ENCODE results near the gene H6PD.

Gene H6PD

GRCh38 chr1:9201401-9202239, 33.0 kb upstream of the H6PD start:
- TF ChIP-seq CTCF (IDR thresholded peaks at IDR 0.05), result no peak

DNA sequence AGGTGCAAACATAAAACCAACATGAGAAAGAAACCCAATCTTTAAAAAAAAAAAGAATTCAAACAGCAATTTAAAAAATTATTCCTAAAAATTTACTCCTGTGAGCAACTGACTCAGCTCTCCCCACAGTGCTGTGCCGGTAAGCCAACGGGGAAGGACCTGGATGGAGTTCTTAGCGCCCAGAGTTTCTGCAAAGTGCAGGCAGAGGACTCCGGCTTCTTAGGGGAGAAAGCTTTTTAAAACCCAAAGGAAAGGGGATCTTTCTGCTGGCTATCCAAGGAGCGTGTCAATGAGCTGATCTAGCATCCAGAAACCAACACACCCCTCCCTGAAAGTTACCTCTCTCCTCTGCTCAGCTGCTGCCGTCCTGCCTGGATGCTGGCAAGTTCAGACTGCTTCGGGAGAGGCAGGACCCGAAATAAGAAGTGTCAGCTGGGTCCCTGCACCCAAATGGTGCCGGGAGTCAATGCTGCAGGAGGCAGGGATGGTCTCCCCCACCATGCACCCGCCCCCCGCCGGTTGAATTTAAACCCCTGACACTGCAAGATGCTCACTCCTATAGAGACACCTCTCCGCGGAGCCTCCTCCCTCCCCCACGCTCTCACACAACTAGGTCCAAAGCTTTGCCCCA, 32.2 kb upstream of the H6PD start:
- no peak for TF ChIP-seq CTCF (IDR thresholded peaks at IDR 0.05)

GRCh38 chr1:9203511-9203982, 31.0 kb upstream of the H6PD start:
- TF ChIP-seq CTCF (IDR thresholded peaks at IDR 0.05), result no peak

GRCh38 chr1:9204156-9204720, 30.3 kb upstream of the H6PD start:
- no peak for TF ChIP-seq CTCF (IDR thresholded peaks at IDR 0.05)

GRCh38 chr1:9207086-9207485, 27.5 kb upstream of the H6PD start:
- no peak for TF ChIP-seq CTCF (IDR thresholded peaks at IDR 0.05)

GRCh38 chr1:9207715-9208114, 26.9 kb upstream of the H6PD start:
- no peak for TF ChIP-seq CTCF (IDR thresholded peaks at IDR 0.05)

DNA sequence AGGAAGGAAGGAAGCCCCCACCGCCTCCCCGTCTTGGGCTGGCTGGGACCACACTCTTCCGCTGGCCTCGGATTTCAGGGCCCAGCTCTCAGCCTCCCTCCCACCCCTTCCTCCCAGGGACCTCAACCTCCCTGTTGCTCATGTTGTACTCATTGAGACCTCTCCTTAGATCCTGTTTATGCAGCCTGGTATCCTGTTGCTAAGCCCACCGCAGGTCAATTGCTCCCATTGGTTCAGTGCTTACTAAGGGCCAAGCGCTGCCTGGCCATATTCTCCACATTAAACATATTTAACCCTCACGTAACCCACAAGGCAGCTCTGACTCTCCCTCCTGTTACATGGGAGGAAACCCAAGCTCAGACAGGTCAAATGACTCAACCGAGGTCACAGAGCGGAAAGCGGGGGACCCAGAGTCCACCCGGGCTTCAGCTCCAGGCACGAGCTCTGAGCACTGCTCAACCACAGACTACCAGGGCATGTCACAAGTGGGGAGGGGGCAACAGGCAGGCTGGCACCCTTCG, 23.2 kb upstream of the H6PD start:
- no peak for TF ChIP-seq CTCF (IDR thresholded peaks at IDR 0.05)
